HUES48 (cell line): ENCODE measurements around the gene UGT1A4.

Experiments used
- H3K27ac ChIP-seq: one replicate; pipeline ENCODE4 v1.7.0; 2013; ENCODE audit warnings: low read depth, low read length, inconsistent platforms
- H3K27me3 ChIP-seq: 2 replicates; pipeline ENCODE4 v1.6.1; 2013; ENCODE audit warnings: mild to moderate bottlenecking, low read length; ENCODE audit not compliant: control insufficient read depth, insufficient read depth
- H3K36me3 ChIP-seq: 2 replicates; pipeline ENCODE4 v1.6.1; 2013; ENCODE audit warnings: low read length; ENCODE audit not compliant: control insufficient read depth, insufficient read depth
- H3K4me1 ChIP-seq: 2 replicates; pipeline ENCODE4 v1.6.1; 2013; ENCODE audit warnings: mild to moderate bottlenecking, low read length; ENCODE audit not compliant: control insufficient read depth, insufficient read depth
- H3K4me3 ChIP-seq: 2 replicates; pipeline ENCODE4 v1.5.1; 2013; ENCODE audit warnings: mild to moderate bottlenecking, low read depth, low read length
- H3K9ac ChIP-seq: 2 replicates; pipeline ENCODE4 v1.6.1; 2013; ENCODE audit warnings: mild to moderate bottlenecking, low read depth, low read length, moderate library complexity
- H3K9me3 ChIP-seq: 2 replicates; pipeline ENCODE4 v1.6.1; 2013; ENCODE audit warnings: low read length; ENCODE audit not compliant: control insufficient read depth, insufficient read depth

Gene UGT1A4

GRCh38 chr2:233791883-233792329 lies 73.4 kb downstream of the UGT1A4 start:
- no peaks in the 10 kb centered on the region for H3K36me3 ChIP-seq
- no peak overlapping the region for H3K9ac ChIP-seq
- no peak overlapping the region for H3K27ac ChIP-seq
- H3K9me3 ChIP-seq = no peaks in the 10 kb centered on the region
- no peaks in the 10 kb centered on the region for H3K4me1 ChIP-seq
- no peaks in the 10 kb centered on the region for H3K27me3 ChIP-seq
- H3K4me3 ChIP-seq = no peak overlapping the region

GRCh38 chr2:233792720-233793119 lies 74.2 kb downstream of the UGT1A4 start:
- Histone ChIP-seq H3K27me3 (no peaks in the 10 kb centered on the region), H3K9me3 (0 out of 2 replicates have a peak, but pooled peaks cover under 1% of the 10 kb centered on the region), H3K4me1 (no peaks in the 10 kb centered on the region), H3K27ac (no peak overlapping the region), H3K9ac (no peak overlapping the region), H3K4me3 (no peak overlapping the region), H3K36me3 (no peaks in the 10 kb centered on the region)

- Histone ChIP-seq H3K4me1 (no peaks in the 10 kb centered on the region), H3K27ac (no peak overlapping the region), H3K4me3 (no peak overlapping the region), H3K36me3 (no peaks in the 10 kb centered on the region), H3K9ac (no peak overlapping the region), H3K27me3 (no peaks in the 10 kb centered on the region), H3K9me3 (0 out of 2 replicates have a peak, but pooled peaks cover 6% of the 10 kb centered on the region)
These were observed 75.1 kb downstream of the UGT1A4 start for GRCh38 chr2:233793465-233794127.

- no peak overlapping the region for H3K9ac ChIP-seq
- H3K27ac ChIP-seq = no peak overlapping the region
- H3K4me3 ChIP-seq = no peak overlapping the region
- no peaks in the 10 kb centered on the region for H3K36me3 ChIP-seq
- H3K9me3 ChIP-seq = peaks cover 6% of the 10 kb centered on the region; the same call in 1 of the 2 replicates
- no peaks in the 10 kb centered on the region for H3K4me1 ChIP-seq
- no peaks in the 10 kb centered on the region for H3K27me3 ChIP-seq
These were observed 75.7 kb downstream of the UGT1A4 start for GRCh38 chr2:233794128-233794658.

- no peak overlapping the region for H3K27ac ChIP-seq
- no peaks in the 10 kb centered on the region for H3K36me3 ChIP-seq
- peaks cover 6% of the 10 kb centered on the region; the same call in 1 of the 2 replicates for H3K9me3 ChIP-seq
- no peak overlapping the region for H3K4me3 ChIP-seq
- H3K27me3 ChIP-seq = no peaks in the 10 kb centered on the region
- no peak overlapping the region for H3K9ac ChIP-seq
- H3K4me1 ChIP-seq = no peaks in the 10 kb centered on the region
These were observed 77.2 kb downstream of the UGT1A4 start for GRCh38 chr2:233795735-233796171.

- Histone ChIP-seq H3K27me3 (no peaks in the 10 kb centered on the region), H3K27ac (no peak overlapping the region), H3K4me3 (no peak overlapping the region), H3K4me1 (no peaks in the 10 kb centered on the region), H3K36me3 (no peaks in the 10 kb centered on the region), H3K9ac (no peak overlapping the region), H3K9me3 (peaks cover 6% of the 10 kb centered on the region)
These were observed 77.7 kb downstream of the UGT1A4 start for GRCh38 chr2:233796254-233796653.

GRCh38 chr2:233798335-233799086 lies 80.0 kb downstream of the UGT1A4 start:
- H3K27ac ChIP-seq = no peak overlapping the region
- no peak overlapping the region for H3K9ac ChIP-seq
- H3K4me3 ChIP-seq = no peak overlapping the region
- no peaks in the 10 kb centered on the region for H3K36me3 ChIP-seq
- H3K27me3 ChIP-seq = no peaks in the 10 kb centered on the region
- peaks cover 6% of the 10 kb centered on the region for H3K9me3 ChIP-seq
- H3K4me1 ChIP-seq = no peaks in the 10 kb centered on the region

- Histone ChIP-seq H3K9me3 (peaks cover 6% of the 10 kb centered on the region), H3K9ac (no peak overlapping the region), H3K27me3 (no peaks in the 10 kb centered on the region), H3K4me1 (no peaks in the 10 kb centered on the region), H3K4me3 (no peak overlapping the region), H3K36me3 (no peaks in the 10 kb centered on the region), H3K27ac (no peak overlapping the region)
These were observed 80.6 kb downstream of the UGT1A4 start for GRCh38 chr2:233799087-233799665.

- Histone ChIP-seq H3K36me3 (no peaks in the 10 kb centered on the region), H3K27ac (no peak overlapping the region), H3K27me3 (no peaks in the 10 kb centered on the region), H3K4me3 (no peak overlapping the region), H3K9ac (no peak overlapping the region), H3K9me3 (peaks cover 6% of the 10 kb centered on the region), H3K4me1 (no peaks in the 10 kb centered on the region)
These were observed 81.2 kb downstream of the UGT1A4 start for GRCh38 chr2:233799716-233800115.

GRCh38 chr2:233800208-233800607 lies 81.7 kb downstream of the UGT1A4 start:
- H3K36me3 ChIP-seq = no peaks in the 10 kb centered on the region
- H3K9me3 ChIP-seq = peaks cover 6% of the 10 kb centered on the region
- H3K27ac ChIP-seq = no peak overlapping the region
- no peak overlapping the region for H3K9ac ChIP-seq
- H3K27me3 ChIP-seq = no peaks in the 10 kb centered on the region
- no peaks in the 10 kb centered on the region for H3K4me1 ChIP-seq
- no peak overlapping the region for H3K4me3 ChIP-seq
